ENCODE data around the gene HFM1. TPM values are rescaled to one million over a fixed set of nuclear protein-coding genes. Genes with fewer than 3 reads are reported as not detected.

Gene HFM1
- polyA plus RNA-seq, 3 donors, result not detected

GRCh38 chr1:91224878-91225277 is 179.8 kb downstream of the HFM1 start:
- Histone ChIP-seq H4K20me1 (ENCODE audit: insufficient read depth, low read length) (no peaks in the 10 kb centered on the region), H3K79me2 (ENCODE audit: insufficient read depth, low read length) (no peaks in the 10 kb centered on the region), H3K4me1 (ENCODE audit: control insufficient read depth in 1 of 2, insufficient read depth in 2 of 2, low read length in 2 of 2) (no peaks in the 10 kb centered on the region), H2AFZ (ENCODE audit: insufficient read depth, low read depth, low read length, poor library complexity, severe bottlenecking) (no peak overlapping the region), H3K27me3 (ENCODE audit: control insufficient read depth in 2 of 2, insufficient read depth in 2 of 2, low read length in 2 of 2) (no peaks in the 10 kb centered on the region), H3K4me3 (replicated peaks in 1 of 3; ENCODE audit: low read depth in 2 of 3, low read length in 3 of 3) (no peak overlapping the region), H3K9me3 (replicated peaks in 1 of 2; ENCODE audit: control insufficient read depth in 1 of 2, insufficient read depth in 1 of 2, low read length in 2 of 2) (peaks cover 0 to 14% of the 10 kb centered on the region in 2 donors), H3K9ac (ENCODE audit: insufficient read depth, low read length, poor library complexity, severe bottlenecking) (no peak overlapping the region), H3K27ac (ENCODE audit: low read depth in 1 of 2, low read length in 2 of 2) (no peak overlapping the region), H3K36me3 (replicated peaks in 1 of 2; ENCODE audit: control insufficient read depth in 1 of 2, insufficient read depth in 2 of 2, low read length in 2 of 2) (no peaks in the 10 kb centered on the region), H3K4me2 (replicated peaks; ENCODE audit: extremely low read depth, low read length, poor library complexity, severe bottlenecking) (no peak overlapping the region)
- H3K36me3 Mint-ChIP-seq, result no peaks in the 10 kb centered on the region
- peaks cover 2 to 18% (median 12%) of the 10 kb centered on the region in 7 donors for H3K9me3 Mint-ChIP-seq
- no peak for TF ChIP-seq CTCF (IDR thresholded peaks at IDR 0.05)
- H3K27me3 Mint-ChIP-seq (ENCODE audit: low read depth in 3 of 3), result peaks cover 0 to under 1% (median 0%) of the 10 kb centered on the region in 3 donors
- no peaks in the 10 kb centered on the region for H3K4me1 Mint-ChIP-seq
- H3K27ac Mint-ChIP-seq, result no peak overlapping the region
- no peak overlapping the region for H3K4me3 Mint-ChIP-seq
- DNase-seq, result no peak
- intact Hi-C loops (cut with micrococcal nuclease), result no loop called here
- WGBS (ENCODE audit: insufficient coverage), result 92% methylated on average over 2 of the region's 4 CpGs

- no peak for TF ChIP-seq CTCF (IDR thresholded peaks at IDR 0.05)
- no peak overlapping the region for H3K4me3 Mint-ChIP-seq
- DNase-seq, result no peak
- no peak overlapping the region for H2AFZ ChIP-seq (ENCODE audit: insufficient read depth, low read depth, low read length, poor library complexity, severe bottlenecking)
- no peak overlapping the region for H3K9ac ChIP-seq (ENCODE audit: insufficient read depth, low read length, poor library complexity, severe bottlenecking)
- H3K9me3 Mint-ChIP-seq, result peaks cover 0 to 18% (median 9%) of the 10 kb centered on the region in 7 donors
- no peaks in the 10 kb centered on the region for H3K4me1 Mint-ChIP-seq
- H3K9me3 ChIP-seq (replicated peaks in 1 of 2; ENCODE audit: control insufficient read depth in 1 of 2, insufficient read depth in 1 of 2, low read length in 2 of 2), result peaks cover 0 to 4% of the 10 kb centered on the region in 2 donors
- H3K79me2 ChIP-seq (ENCODE audit: insufficient read depth, low read length), result no peaks in the 10 kb centered on the region
- no peak overlapping the region for H3K27ac Mint-ChIP-seq
- H3K36me3 ChIP-seq (replicated peaks in 1 of 2; ENCODE audit: control insufficient read depth in 1 of 2, insufficient read depth in 2 of 2, low read length in 2 of 2), result no peaks in the 10 kb centered on the region
- H3K27me3 Mint-ChIP-seq (ENCODE audit: low read depth in 3 of 3), result no peaks in the 10 kb centered on the region
- no peak overlapping the region for H3K27ac ChIP-seq (ENCODE audit: low read depth in 1 of 2, low read length in 2 of 2)
- H3K4me3 ChIP-seq (replicated peaks in 1 of 3; ENCODE audit: low read depth in 2 of 3, low read length in 3 of 3), result no peak overlapping the region
- H3K4me2 ChIP-seq (replicated peaks; ENCODE audit: extremely low read depth, low read length, poor library complexity, severe bottlenecking), result no peak overlapping the region
- intact Hi-C loops (cut with micrococcal nuclease), result no loop called here
- H3K36me3 Mint-ChIP-seq, result no peaks in the 10 kb centered on the region
- no peaks in the 10 kb centered on the region for H3K4me1 ChIP-seq (ENCODE audit: control insufficient read depth in 1 of 2, insufficient read depth in 2 of 2, low read length in 2 of 2)
- WGBS (ENCODE audit: insufficient coverage), result 96% methylated on average over 3 of the region's 4 CpGs
- H4K20me1 ChIP-seq (ENCODE audit: insufficient read depth, low read length), result no peaks in the 10 kb centered on the region
- H3K27me3 ChIP-seq (ENCODE audit: control insufficient read depth in 2 of 2, insufficient read depth in 2 of 2, low read length in 2 of 2), result no peaks in the 10 kb centered on the region
Observed at GRCh38 chr1:91221017-91221416, 183.6 kb downstream of the HFM1 start.

Measured in CD14-positive monocyte (primary cell).